Astrocyte of the spinal cord (primary cell): Measurements from ENCODE around the gene MBNL3.

Source experiments
- DNase-seq: peaks from one replicate; pipeline ENCODE4 v3.0.0; 2011; ENCODE audit warnings: low read depth, low spot score
- H3K4me3 ChIP-seq: 2 replicates; pipeline ENCODE4 v1.5.1; 2011; ENCODE audit warnings: low read depth, mild to moderate bottlenecking, low read length, moderate library complexity
- in situ Hi-C: cut with HindIII; loops from 2 replicates; pipeline ENCODE4 v1.10.0; 2017; ENCODE audit warnings: low sequenced_read_pairs
- TF ChIP-seq, protein P1 (sequence below): IDR thresholded peaks from 2 replicates; pipeline ENCODE4 v1.5.1; 2012; ENCODE audit warnings: low read depth, mild to moderate bottlenecking, low read length, inconsistent platforms

Gene MBNL3

DNA sequence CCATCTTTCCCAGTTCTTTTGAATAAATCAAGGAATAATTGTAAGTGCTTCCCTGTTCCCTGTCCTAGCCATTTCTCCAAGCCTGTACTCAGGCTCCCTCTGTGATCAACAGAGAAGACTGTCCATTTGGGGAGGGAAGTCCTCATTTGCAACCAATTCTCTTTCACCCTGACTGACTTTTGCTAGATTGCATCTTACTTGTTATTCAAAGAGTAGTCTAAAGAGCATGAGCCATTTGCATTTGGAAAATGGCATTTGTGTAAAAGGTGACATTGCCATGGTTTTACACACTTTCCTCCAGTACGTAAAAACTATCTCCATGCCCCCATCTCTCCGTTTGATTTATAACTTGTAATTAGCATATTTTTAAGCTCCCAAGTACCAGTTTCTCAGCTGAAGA is 110.6 kb downstream of the MBNL3 start:
- TF ChIP-seq, protein P1, sequence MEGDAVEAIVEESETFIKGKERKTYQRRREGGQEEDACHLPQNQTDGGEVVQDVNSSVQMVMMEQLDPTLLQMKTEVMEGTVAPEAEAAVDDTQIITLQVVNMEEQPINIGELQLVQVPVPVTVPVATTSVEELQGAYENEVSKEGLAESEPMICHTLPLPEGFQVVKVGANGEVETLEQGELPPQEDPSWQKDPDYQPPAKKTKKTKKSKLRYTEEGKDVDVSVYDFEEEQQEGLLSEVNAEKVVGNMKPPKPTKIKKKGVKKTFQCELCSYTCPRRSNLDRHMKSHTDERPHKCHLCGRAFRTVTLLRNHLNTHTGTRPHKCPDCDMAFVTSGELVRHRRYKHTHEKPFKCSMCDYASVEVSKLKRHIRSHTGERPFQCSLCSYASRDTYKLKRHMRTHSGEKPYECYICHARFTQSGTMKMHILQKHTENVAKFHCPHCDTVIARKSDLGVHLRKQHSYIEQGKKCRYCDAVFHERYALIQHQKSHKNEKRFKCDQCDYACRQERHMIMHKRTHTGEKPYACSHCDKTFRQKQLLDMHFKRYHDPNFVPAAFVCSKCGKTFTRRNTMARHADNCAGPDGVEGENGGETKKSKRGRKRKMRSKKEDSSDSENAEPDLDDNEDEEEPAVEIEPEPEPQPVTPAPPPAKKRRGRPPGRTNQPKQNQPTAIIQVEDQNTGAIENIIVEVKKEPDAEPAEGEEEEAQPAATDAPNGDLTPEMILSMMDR, result no peak
- no peak for DNase-seq
- H3K4me3 ChIP-seq, result no peak overlapping the region
- in situ Hi-C loops, result no loop called here

DNA sequence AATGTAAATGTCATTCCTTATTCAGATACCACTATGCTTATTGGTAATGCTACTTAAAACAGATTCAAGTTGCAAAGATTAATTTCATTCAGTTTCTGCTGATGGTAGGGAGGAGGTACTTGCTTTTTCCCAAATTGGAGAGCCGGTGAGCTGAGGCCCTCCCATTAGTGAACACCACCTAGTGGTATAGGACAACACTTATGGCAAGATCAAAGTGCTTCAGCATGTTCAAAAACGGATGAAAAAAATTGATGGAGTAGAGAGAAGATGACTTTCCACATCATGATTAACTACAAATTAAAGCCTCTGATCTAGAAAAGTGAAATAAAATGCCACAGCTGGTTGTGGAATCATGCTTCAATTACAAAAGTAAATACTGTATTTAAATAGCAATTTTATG is 112.9 kb downstream of the MBNL3 start:
- no peak for DNase-seq
- H3K4me3 ChIP-seq, result no peak overlapping the region
- TF ChIP-seq, protein P1, result peak; percentile 33
- in situ Hi-C loops, result no loop called here

DNA sequence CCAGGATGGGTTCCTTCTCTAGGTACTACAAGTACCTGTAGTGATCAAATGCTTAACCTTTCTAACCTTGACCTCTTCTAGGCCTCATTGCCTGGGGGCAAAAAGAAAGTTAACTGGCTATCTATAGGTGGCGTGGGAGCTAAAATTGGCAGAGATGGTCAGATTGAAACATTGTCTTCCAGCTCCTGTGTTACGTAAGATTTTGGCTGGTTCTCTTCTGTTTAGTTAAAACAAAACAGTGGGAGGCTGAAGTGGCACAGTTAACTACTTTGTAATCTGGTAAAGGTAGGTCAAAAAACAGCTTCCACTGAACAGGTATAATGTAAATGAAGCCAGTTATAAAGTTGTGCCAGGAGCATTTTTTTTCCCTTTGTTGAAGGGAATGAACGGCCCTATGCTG is 115.2 kb downstream of the MBNL3 start:
- in situ Hi-C loops, result no loop called here
- DNase-seq, result no peak
- TF ChIP-seq, protein P1, result no peak
- no peak overlapping the region for H3K4me3 ChIP-seq

DNA sequence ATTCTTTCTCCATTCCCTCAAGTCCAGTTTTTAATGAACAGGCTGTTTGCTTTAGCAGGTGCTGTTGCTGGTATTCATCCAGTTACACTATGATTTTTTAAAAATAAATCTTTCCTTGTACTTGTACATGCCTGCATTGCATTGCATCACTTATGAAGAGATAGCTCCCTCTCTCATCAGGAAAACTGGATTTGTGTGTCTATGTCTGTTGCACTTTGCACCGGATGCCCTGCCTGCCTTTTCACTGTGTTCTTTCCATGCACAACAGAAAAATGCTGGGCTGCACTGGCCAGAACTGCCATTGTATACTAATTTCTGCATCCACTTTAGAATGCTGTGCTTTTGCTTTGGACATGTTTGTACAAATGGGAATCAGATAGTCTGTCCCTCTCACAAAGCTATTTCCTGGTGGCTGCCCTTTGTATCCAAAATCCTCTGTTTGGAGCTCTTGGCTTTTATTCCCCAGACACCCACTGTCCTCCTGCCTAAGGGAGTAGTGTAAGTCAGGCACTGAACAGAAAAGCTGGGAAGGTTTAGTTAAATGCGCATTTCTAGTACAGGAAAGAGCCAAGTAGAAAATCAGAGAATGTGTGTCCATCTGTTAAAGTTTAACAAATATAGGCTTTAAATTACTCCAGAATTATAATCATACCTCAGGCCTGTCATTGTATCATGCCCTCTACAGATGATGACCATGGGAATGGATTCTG is 119.1 kb downstream of the MBNL3 start:
- no peak overlapping the region for H3K4me3 ChIP-seq
- TF ChIP-seq, protein P1, result no peak
- DNase-seq, result no peak
- in situ Hi-C loops, result no loop called here

DNA sequence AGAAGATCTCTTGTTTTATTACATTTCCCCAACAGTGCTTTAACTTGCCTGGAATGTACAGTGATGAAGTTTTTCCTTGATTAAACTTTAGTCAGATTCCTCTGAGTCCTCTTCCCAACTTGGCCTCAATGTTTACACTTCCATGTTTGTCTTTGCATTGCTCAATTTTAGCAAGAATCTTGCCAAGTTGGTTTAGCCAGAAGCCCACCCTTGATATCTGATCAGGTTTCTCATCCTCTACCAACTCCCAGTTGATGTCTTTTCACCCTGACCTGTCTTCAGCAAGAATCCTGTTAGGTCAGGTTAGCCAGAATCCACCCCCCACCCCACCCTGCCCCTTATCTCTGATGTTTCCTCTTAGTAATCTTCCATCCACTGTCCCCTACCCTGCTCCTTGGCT is 120.9 kb downstream of the MBNL3 start:
- in situ Hi-C loops, result no loop called here
- TF ChIP-seq, protein P1, result no peak
- no peak for DNase-seq

DNA sequence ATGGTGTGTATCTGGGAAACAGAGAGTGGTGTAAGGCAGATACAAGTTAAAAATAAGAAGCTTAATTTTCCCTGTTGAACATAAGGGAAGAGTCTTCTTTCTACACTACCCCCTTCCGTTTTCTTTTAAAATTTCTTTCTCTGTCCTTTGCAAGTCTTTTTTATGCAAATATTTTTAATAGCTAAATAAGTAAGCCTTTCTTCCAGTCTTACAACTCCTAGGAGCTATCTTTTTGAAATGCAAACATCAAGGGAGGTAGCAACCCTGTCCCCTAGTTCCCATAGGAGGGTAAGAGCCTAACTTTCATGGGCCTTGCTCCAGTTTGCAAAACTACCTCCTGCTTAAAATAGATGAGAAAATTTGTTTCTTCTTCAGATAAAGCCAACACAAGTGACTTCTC is 121.5 kb downstream of the MBNL3 start:
- in situ Hi-C loops, result no loop called here
- TF ChIP-seq, protein P1, result no peak
- no peak overlapping the region for H3K4me3 ChIP-seq
- DNase-seq, result no peak

More for the DNA sequence above, 120.9 kb downstream of the MBNL3 start:
- H3K4me3 ChIP-seq, result no peak overlapping the region
